Measurements from ENCODE around the gene NUDT5.

The NUDT5 gene

GRCh38 chr10:12164085-12164484 lies 31.6 kb downstream of the NUDT5 start:
- DNase-seq (ENCODE audit: low read depth), result no peak

GRCh38 chr10:12162927-12163326 lies 32.8 kb downstream of the NUDT5 start:
- no peak for DNase-seq (ENCODE audit: low read depth)

- no peak for DNase-seq (ENCODE audit: low read depth)
These were observed 35.0 kb downstream of the NUDT5 start for GRCh38 chr10:12160664-12161063.

GRCh38 chr10:12158111-12158510 lies 37.6 kb downstream of the NUDT5 start:
- no peak for DNase-seq (ENCODE audit: low read depth)

- DNase-seq (ENCODE audit: low read depth), result no peak
These were observed 39.1 kb downstream of the NUDT5 start for GRCh38 chr10:12156367-12157123.

- no peak for DNase-seq (ENCODE audit: low read depth)
These were observed 41.2 kb downstream of the NUDT5 start for GRCh38 chr10:12154516-12154915.

- DNase-seq (ENCODE audit: low read depth), result no peak
These were observed 45.5 kb downstream of the NUDT5 start for GRCh38 chr10:12150163-12150562.

- no peak for DNase-seq (ENCODE audit: low read depth)
These were observed 51.2 kb downstream of the NUDT5 start for GRCh38 chr10:12144538-12144937.

- DNase-seq (ENCODE audit: low read depth), result no peak
These were observed 55.7 kb downstream of the NUDT5 start for GRCh38 chr10:12140038-12140437.

GRCh38 chr10:12135631-12136030 lies 60.1 kb downstream of the NUDT5 start:
- DNase-seq (ENCODE audit: low read depth), result no peak

- DNase-seq (ENCODE audit: low read depth), result peak; percentile 57
These were observed 65.3 kb downstream of the NUDT5 start for GRCh38 chr10:12130237-12130872.

GRCh38 chr10:12129222-12130111 lies 66.2 kb downstream of the NUDT5 start, which contains the start of gene SEC61A2:
Gene SEC61A2, plus strand, starts transcription at chr10:12129677. Its CDS starts 111 bp downstream, at chr10:12129788.
- DNase-seq (ENCODE audit: low read depth), result peak; percentile 78

GRCh38 chr10:12121673-12122072 lies 74.0 kb downstream of the NUDT5 start:
- DNase-seq (ENCODE audit: low read depth), result no peak

Data from fibroblast of the conjunctiva (primary cell).